ENCODE measurements around the gene LIPC. TPM values are rescaled to one million over a fixed set of nuclear protein-coding genes. Genes with fewer than 3 reads are reported as not detected.

The LIPC gene
- total and polyA plus RNA-seq, 9 of the 15 experiments (the other 6 are each of a cell fraction or from before 2014, with no cell fraction given), result 0.07 to 0.41 (median 0.11) TPM; not detected in 2

GRCh38 chr15:58515807-58516206 lies 84.0 kb downstream of the LIPC start (continued):
- TF ChIP-seq, protein P1, sequence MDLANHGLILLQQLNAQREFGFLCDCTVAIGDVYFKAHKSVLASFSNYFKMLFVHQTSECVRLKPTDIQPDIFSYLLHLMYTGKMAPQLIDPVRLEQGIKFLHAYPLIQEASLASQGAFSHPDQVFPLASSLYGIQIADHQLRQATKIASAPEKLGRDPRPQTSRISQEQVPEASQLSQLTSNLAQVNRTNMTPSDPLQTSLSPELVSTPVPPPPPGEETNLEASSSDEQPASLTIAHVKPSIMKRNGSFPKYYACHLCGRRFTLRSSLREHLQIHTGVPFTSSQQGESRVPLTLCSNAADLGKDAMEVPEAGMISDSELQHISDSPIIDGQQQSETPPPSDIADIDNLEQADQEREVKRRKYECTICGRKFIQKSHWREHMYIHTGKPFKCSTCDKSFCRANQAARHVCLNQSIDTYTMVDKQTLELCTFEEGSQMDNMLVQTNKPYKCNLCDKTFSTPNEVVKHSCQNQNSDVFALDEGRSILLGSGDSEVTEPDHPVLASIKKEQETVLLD (IDR thresholded peaks at IDR 0.05), result no peak
- TF ChIP-seq ZNF668 (CRISPR knock-in tag; IDR thresholded peaks at IDR 0.05) (no peak), SRF (CRISPR knock-in tag; IDR thresholded peaks at IDR 0.05) (no peak), DPF2 (IDR thresholded peaks at IDR 0.05) (0 out of 2 replicates have a peak, but pooled peaks have one; percentile 22), ETV1 (tag; conservative IDR thresholded peaks at IDR 0.05; ENCODE audit: low read depth) (0 out of 2 replicates have a peak, but pooled peaks have one; percentile 48), MNT (conservative IDR thresholded peaks at IDR 0.05) (no peak), SUPT5H (IDR thresholded peaks at IDR 0.05) (no peak), ZNF384 (IDR thresholded peaks at IDR 0.05; ENCODE audit: low read depth, low read length) (0 out of 2 replicates have a peak, but pooled peaks have one; percentile 52), ATF2 (CRISPR knock-in tag; IDR thresholded peaks at IDR 0.05) (no peak), POLR3A (IDR thresholded peaks at IDR 0.05; ENCODE audit: borderline replicate concordance, extremely low read depth, insufficient read depth, insufficient read length) (no peak), EP400 (IDR thresholded peaks at IDR 0.05) (0 out of 2 replicates have a peak, but pooled peaks have one; percentile 18), ZBTB5 (IDR thresholded peaks at IDR 0.05) (no peak), U2AF2 (optimal IDR thresholded peaks at IDR 0.05; ENCODE audit: low read depth, low read length) (no peak), CBX1 (IDR thresholded peaks at IDR 0.05; ENCODE audit: low read depth) (no peak), MTA2 (IDR thresholded peaks at IDR 0.05; ENCODE audit: low read depth) (no peak), ZNF696 (CRISPR knock-in tag; conservative IDR thresholded peaks at IDR 0.05) (no peak), TCF3 (CRISPR knock-in tag; IDR thresholded peaks at IDR 0.05) (no peak), FOXA1 (IDR thresholded peaks at IDR 0.05; ENCODE audit: borderline replicate concordance) (no peak), TRIM24 (IDR thresholded peaks at IDR 0.05) (peak in 1 of 2 experiments; percentile 41; a peak in 2 of 4 replicates), CREM (IDR thresholded peaks at IDR 0.05; ENCODE audit: low read depth) (no peak), HMG20A (CRISPR knock-in tag; conservative IDR thresholded peaks at IDR 0.05) (no peak), ZNF121 (CRISPR knock-in tag; conservative IDR thresholded peaks at IDR 0.05) (no peak), ZNF212 (CRISPR knock-in tag; IDR thresholded peaks at IDR 0.05) (no peak)
- TF ChIP-seq, protein P2, sequence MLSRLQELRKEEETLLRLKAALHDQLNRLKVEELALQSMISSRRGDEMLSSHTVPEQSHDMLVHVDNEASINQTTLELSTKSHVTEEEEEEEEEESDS (CRISPR knock-in tag; IDR thresholded peaks at IDR 0.05), result no peak
- TF ChIP-seq, protein P3, sequence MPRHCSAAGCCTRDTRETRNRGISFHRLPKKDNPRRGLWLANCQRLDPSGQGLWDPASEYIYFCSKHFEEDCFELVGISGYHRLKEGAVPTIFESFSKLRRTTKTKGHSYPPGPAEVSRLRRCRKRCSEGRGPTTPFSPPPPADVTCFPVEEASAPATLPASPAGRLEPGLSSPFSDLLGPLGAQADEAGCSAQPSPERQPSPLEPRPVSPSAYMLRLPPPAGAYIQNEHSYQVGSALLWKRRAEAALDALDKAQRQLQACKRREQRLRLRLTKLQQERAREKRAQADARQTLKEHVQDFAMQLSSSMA (CRISPR knock-in tag; IDR thresholded peaks at IDR 0.05), result no peak
